Measurements from ENCODE around the gene CAMK2D.

DNA sequence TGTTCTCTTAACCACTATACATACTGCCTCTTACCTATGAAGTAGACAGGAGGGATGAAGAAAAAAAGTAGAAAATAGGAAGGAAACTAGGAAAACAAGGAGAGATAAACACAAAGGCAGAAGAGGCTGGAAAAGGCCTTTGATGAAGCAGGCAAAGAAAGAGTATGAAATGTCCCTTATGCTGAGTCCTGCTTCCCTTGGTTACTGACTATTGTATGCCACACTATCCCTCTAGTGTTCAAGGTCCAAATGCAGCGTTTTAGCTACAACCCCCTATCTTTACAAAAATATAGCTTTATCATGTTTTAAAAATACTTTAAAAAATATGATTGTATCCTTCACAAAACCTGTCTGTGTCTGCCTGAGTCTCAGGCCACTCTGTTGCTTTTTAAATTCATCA lies 233.1 kb downstream of the CAMK2D start:
- TF ChIP-seq, protein P1, sequence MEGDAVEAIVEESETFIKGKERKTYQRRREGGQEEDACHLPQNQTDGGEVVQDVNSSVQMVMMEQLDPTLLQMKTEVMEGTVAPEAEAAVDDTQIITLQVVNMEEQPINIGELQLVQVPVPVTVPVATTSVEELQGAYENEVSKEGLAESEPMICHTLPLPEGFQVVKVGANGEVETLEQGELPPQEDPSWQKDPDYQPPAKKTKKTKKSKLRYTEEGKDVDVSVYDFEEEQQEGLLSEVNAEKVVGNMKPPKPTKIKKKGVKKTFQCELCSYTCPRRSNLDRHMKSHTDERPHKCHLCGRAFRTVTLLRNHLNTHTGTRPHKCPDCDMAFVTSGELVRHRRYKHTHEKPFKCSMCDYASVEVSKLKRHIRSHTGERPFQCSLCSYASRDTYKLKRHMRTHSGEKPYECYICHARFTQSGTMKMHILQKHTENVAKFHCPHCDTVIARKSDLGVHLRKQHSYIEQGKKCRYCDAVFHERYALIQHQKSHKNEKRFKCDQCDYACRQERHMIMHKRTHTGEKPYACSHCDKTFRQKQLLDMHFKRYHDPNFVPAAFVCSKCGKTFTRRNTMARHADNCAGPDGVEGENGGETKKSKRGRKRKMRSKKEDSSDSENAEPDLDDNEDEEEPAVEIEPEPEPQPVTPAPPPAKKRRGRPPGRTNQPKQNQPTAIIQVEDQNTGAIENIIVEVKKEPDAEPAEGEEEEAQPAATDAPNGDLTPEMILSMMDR (IDR thresholded peaks at IDR 0.05) = no peak
- TF ChIP-seq POLR2AphosphoS5 (IDR thresholded peaks at IDR 0.05) (no peak), EP300 (IDR thresholded peaks at IDR 0.05) (no peak), POLR2A (IDR thresholded peaks at IDR 0.05) (no peak)
